Mesendoderm (in vitro differentiated cells): ENCODE results near the gene KLF7.
A peak's percentile ranks its signal among the peaks of the same experiment; 100 is the strongest.

Source experiments
- DNase-seq: peaks from one replicate; pipeline ENCODE4 v3.0.0; 2013
- H2AK5ac ChIP-seq: 2 replicates; pipeline ENCODE4 v1.6.1; 2013; ENCODE audit warnings: low read length, inconsistent platforms
- H2BK120ac ChIP-seq: 2 replicates; pipeline ENCODE4 v1.6.1; 2013; ENCODE audit warnings: low read depth, mild to moderate bottlenecking, low read length, moderate library complexity, mixed read lengths
- H2BK15ac ChIP-seq: replicated peaks from 2 replicates; pipeline ENCODE4 v1.6.1; 2013; ENCODE audit warnings: low read depth, mild to moderate bottlenecking, moderate library complexity
- H2BK5ac ChIP-seq: 2 replicates; pipeline ENCODE4 v1.6.1; 2013; ENCODE audit warnings: low read length, inconsistent platforms
- H3K18ac ChIP-seq: 2 replicates; pipeline ENCODE4 v1.6.1; 2013; ENCODE audit warnings: mild to moderate bottlenecking, low read length, mixed read lengths
- H3K23ac ChIP-seq: one replicate; pipeline ENCODE4 v1.6.1; 2013; ENCODE audit warnings: low read length
- H3K27ac ChIP-seq: 2 replicates; pipeline ENCODE4 v1.5.1; 2013; ENCODE audit warnings: low read depth, mild to moderate bottlenecking, inconsistent platforms, low read length, moderate library complexity
- H3K27me3 ChIP-seq: 2 replicates; pipeline ENCODE4 v1.6.1; 2013; ENCODE audit warnings: low read length, control low read depth, mild to moderate bottlenecking, inconsistent platforms; ENCODE audit not compliant: insufficient read depth, poor library complexity
- H3K36me3 ChIP-seq: 2 replicates; pipeline ENCODE4 v1.6.1; 2013; ENCODE audit warnings: low read length, inconsistent platforms; ENCODE audit not compliant: control insufficient read depth, insufficient read depth
- H3K4ac ChIP-seq: one replicate; pipeline ENCODE4 v1.6.1; 2013; ENCODE audit warnings: low read depth, mild to moderate bottlenecking, low read length, moderate library complexity
- H3K4me1 ChIP-seq: 2 replicates; pipeline ENCODE4 v1.6.1; 2013; ENCODE audit warnings: low read depth, low read length, inconsistent platforms; ENCODE audit not compliant: control insufficient read depth
- H3K4me2 ChIP-seq: 2 replicates; pipeline ENCODE4 v1.6.1; 2013; ENCODE audit warnings: low read length
- H3K4me3 ChIP-seq: 2 replicates; pipeline ENCODE4 v1.5.1; 2013; ENCODE audit warnings: mild to moderate bottlenecking, low read length
- H3K56ac ChIP-seq: one replicate; pipeline ENCODE4 v1.6.1; 2013; ENCODE audit warnings: low read length
- H3K79me1 ChIP-seq: 2 replicates; pipeline ENCODE4 v1.6.1; 2013; ENCODE audit warnings: low read length, inconsistent platforms
- H3K79me2 ChIP-seq: 2 replicates; pipeline ENCODE4 v1.6.1; 2013; ENCODE audit warnings: mild to moderate bottlenecking, low read length; ENCODE audit not compliant: control insufficient read depth, insufficient read depth
- H3K9ac ChIP-seq: 2 replicates; pipeline ENCODE4 v1.6.1; 2013; ENCODE audit warnings: low read length, inconsistent platforms
- H4K5ac ChIP-seq: one replicate; pipeline ENCODE4 v1.6.1; 2013; ENCODE audit warnings: low read length
- H4K8ac ChIP-seq: one replicate; pipeline ENCODE4 v1.6.1; 2013; ENCODE audit warnings: low read depth, mild to moderate bottlenecking, control low read depth, low read length, moderate library complexity
- WGBS: extraction: QIAGEN DNeasy Blood & Tissue Kit; methylation state at CpG from one replicate; pipeline ENCODE4 v1.1.7; 2013; ENCODE audit warnings: low lambda C conversion rate, missing lambda C conversion rate; ENCODE audit not compliant: insufficient coverage; ENCODE audit errors: extremely low coverage; 5-methylcytosine and 5-hydroxymethylcytosine counted together

The KLF7 gene

DNA sequence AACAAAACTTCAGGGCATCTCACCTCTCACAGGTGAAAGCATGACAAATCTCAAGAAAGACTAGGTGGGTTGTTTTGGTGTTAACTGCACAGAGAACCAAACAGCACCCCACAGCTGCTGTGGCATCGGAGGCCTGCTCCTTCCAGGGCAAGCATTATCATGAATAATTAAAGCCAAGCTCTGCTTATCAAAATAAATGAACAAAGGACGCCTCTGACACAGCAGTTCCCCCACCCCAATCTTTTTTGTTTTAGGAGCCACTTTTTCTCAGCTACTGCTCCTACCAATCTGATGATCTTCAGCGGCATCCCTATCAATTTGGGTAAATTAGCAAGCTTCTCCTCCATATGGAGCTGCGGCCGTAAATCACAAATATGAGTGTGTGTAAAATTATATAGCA, 58.6 kb downstream of the KLF7 start:
- Histone ChIP-seq H2BK5ac (no peak overlapping the region), H3K4me2 (no peak overlapping the region), H4K5ac (no peak overlapping the region), H3K36me3 (peaks cover 9% of the 10 kb centered on the region), H3K27ac (no peak overlapping the region), H3K79me1 (peaks cover 35% of the 10 kb centered on the region), H2BK15ac (no peak overlapping the region), H3K4me3 (no peak overlapping the region), H3K56ac (no peak overlapping the region), H3K4ac (no peak overlapping the region), H3K9ac (no peak overlapping the region), H3K23ac (no peak overlapping the region), H3K4me1 (no peaks in the 10 kb centered on the region), H2BK120ac (no peak overlapping the region), H3K79me2 (peaks cover 38% of the 10 kb centered on the region), H3K18ac (no peak overlapping the region), H3K27me3 (no peaks in the 10 kb centered on the region), H2AK5ac (no peak overlapping the region), H4K8ac (no peak overlapping the region)
- DNase-seq = no peak
- no CpG with 5 or more reads among the region's 5 CpGs for WGBS

DNA sequence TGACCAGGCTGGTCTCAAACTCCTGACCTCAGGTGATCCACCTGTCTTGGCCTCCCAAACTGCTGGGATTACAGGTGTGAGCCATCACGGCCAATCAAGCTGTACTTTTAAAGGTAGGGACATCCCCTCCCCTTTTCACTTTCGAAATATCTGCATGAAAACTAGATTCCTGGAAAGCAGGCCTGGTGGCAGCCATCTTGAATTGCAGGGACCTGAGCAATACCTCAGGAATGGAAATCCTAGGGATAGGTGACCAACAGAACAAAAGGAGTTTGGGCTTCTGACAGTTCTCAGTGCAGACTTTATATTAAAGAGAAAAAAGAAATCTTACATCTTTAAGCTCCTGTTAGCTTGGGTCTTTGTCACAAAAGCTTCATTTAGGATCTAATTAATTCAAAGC, 62.6 kb downstream of the KLF7 start:
- Histone ChIP-seq H3K4me3 (no peak overlapping the region), H3K79me1 (peaks cover 26% of the 10 kb centered on the region), H3K23ac (no peak overlapping the region), H3K18ac (no peak overlapping the region), H3K79me2 (peaks cover 31% of the 10 kb centered on the region), H3K9ac (no peak overlapping the region), H3K4me2 (no peak overlapping the region), H3K36me3 (peaks cover 9% of the 10 kb centered on the region), H4K8ac (no peak overlapping the region), H3K27ac (no peak overlapping the region), H3K27me3 (no peaks in the 10 kb centered on the region), H3K4me1 (no peaks in the 10 kb centered on the region), H3K56ac (no peak overlapping the region), H4K5ac (no peak overlapping the region), H2BK5ac (no peak overlapping the region), H2AK5ac (no peak overlapping the region), H2BK15ac (no peak overlapping the region), H3K4ac (no peak overlapping the region), H2BK120ac (no peak overlapping the region)
- DNase-seq = peak; percentile 79
- WGBS = no CpG with 5 or more reads among the region's 2 CpGs

DNA sequence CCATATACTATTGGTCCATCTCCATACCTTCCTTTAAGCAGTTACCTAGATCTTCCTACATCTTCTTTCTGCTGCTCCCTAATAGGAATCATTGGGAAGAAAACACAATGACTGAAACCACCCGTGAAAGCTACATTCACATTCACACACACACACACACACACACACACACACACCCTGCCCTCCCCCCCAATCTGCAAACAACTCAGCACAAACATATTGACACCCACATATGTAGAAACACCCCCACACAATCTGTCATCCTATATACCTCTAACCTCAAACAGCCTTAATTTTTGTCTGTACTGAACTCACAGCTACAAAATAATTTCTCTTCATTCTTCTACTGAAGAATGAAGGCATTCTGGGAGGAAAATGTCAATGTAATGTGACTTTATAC, 63.8 kb downstream of the KLF7 start:
- no peak overlapping the region for H3K27ac ChIP-seq
- H4K5ac ChIP-seq = no peak overlapping the region
- H2BK15ac ChIP-seq = no peak overlapping the region
- no peak overlapping the region for H2BK5ac ChIP-seq
- H4K8ac ChIP-seq = no peak overlapping the region
- no peak overlapping the region for H3K4me3 ChIP-seq
- peaks cover 27% of the 10 kb centered on the region for H3K79me2 ChIP-seq
- H3K27me3 ChIP-seq = no peaks in the 10 kb centered on the region
- H3K4ac ChIP-seq = no peak overlapping the region
- H3K9ac ChIP-seq = no peak overlapping the region
- H3K18ac ChIP-seq = no peak overlapping the region
- H3K79me1 ChIP-seq = peaks cover 23% of the 10 kb centered on the region
- H3K23ac ChIP-seq = no peak overlapping the region
- H3K4me1 ChIP-seq = no peaks in the 10 kb centered on the region
- H2BK120ac ChIP-seq = no peak overlapping the region
- H3K4me2 ChIP-seq = no peak overlapping the region
- no CpG with 5 or more reads among the region's 1 CpG for WGBS
- no peak overlapping the region for H2AK5ac ChIP-seq
- no peak overlapping the region for H3K56ac ChIP-seq
- peaks cover 9% of the 10 kb centered on the region for H3K36me3 ChIP-seq
- DNase-seq = no peak

DNA sequence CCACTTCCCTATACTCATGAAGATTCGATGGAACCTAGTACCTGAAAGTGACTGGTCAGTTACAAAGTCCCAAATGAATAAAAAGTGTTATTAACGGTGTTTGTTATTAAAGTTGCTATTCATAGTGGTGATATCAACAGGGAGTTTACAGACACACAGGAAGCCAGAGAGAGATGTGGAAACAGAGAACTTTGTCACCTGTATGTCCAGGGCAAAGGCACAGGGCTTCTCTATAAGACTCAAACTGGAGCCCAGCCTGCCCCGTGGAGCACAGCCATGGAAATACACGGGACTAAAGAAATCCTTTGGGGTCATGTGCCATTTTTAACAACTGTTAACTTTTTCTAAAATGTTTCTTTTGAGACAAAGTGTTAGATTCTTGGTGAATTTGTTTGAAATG, 68.5 kb downstream of the KLF7 start:
- Histone ChIP-seq H3K56ac (no peak overlapping the region), H3K4me1 (peaks cover 6% of the 10 kb centered on the region), H3K79me1 (peaks cover 18% of the 10 kb centered on the region), H3K79me2 (peaks cover 28% of the 10 kb centered on the region), H3K9ac (no peak overlapping the region), H3K18ac (no peak overlapping the region), H2BK5ac (no peak overlapping the region), H4K5ac (no peak overlapping the region), H2BK15ac (no peak overlapping the region), H4K8ac (no peak overlapping the region), H3K23ac (no peak overlapping the region), H3K4ac (no peak overlapping the region), H3K27ac (no peak overlapping the region), H3K27me3 (no peaks in the 10 kb centered on the region), H2AK5ac (no peak overlapping the region), H3K4me2 (no peak overlapping the region), H2BK120ac (no peak overlapping the region), H3K36me3 (no peaks in the 10 kb centered on the region), H3K4me3 (no peak overlapping the region)
- no CpG with 5 or more reads among the region's 4 CpGs for WGBS
- DNase-seq = no peak

DNA sequence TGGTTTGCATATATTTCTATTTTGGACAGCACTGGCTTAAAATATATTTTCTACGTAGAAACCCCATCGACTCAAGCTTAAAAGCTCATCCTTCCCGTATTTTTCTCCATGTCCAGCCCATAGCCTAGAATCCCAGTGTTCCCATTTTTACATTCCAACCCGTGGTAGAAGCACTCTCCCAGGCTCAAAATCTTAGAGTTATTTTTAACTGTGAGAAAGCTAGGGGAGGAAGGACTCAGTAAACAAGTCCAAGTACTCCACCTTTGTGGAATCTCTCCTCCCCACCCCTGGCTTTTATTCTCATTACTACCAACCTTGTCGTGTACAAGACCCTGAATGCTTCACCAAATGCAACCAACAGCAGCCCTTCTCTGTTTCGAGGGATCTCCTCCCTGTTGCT, 69.8 kb downstream of the KLF7 start:
- DNase-seq = no peak
- H3K23ac ChIP-seq = no peak overlapping the region
- no peak overlapping the region for H2AK5ac ChIP-seq
- WGBS = no CpG with 5 or more reads among the region's 6 CpGs
- H3K4me3 ChIP-seq = no peak overlapping the region
- no peaks in the 10 kb centered on the region for H3K36me3 ChIP-seq
- no peak overlapping the region for H3K27ac ChIP-seq
- no peak overlapping the region for H2BK15ac ChIP-seq
- no peak overlapping the region for H2BK120ac ChIP-seq
- H3K9ac ChIP-seq = no peak overlapping the region
- H4K8ac ChIP-seq = no peak overlapping the region
- peaks cover 12% of the 10 kb centered on the region for H3K79me1 ChIP-seq
- peak overlapping the region; percentile 2 for H3K56ac ChIP-seq
- H2BK5ac ChIP-seq = no peak overlapping the region
- peak overlapping the region; percentile 60 for H3K18ac ChIP-seq
- no peak overlapping the region for H3K4me2 ChIP-seq
- no peaks in the 10 kb centered on the region for H3K27me3 ChIP-seq
- peak overlapping the region; percentile 12 for H4K5ac ChIP-seq
- H3K4me1 ChIP-seq = peaks cover 6% of the 10 kb centered on the region
- peaks cover 25% of the 10 kb centered on the region for H3K79me2 ChIP-seq
- H3K4ac ChIP-seq = no peak overlapping the region

DNA sequence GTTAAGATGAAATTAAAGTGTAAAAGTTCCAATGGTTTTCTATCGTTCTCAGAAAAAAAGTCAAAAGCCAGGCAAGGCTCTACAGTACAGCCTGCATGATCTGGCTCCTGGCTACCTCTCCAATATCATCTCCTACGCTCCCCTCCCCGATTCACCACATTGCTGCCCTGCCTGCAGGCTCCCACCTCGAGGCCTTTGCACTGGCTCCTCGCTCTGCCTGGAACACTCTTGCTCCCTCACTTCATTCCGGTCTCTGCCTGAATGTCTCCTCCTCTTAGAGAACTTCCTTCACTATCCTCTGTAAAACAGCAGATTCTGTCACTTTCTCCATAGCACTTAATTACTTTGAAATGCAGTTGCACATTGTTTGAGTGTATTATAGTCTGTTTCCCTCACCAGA, 72.5 kb downstream of the KLF7 start:
- no peak for DNase-seq

More for the DNA sequence above, 72.5 kb downstream of the KLF7 start:
- Histone ChIP-seq H2BK5ac (no peak overlapping the region), H4K8ac (no peak overlapping the region), H2AK5ac (no peak overlapping the region), H3K4me1 (peaks cover 10% of the 10 kb centered on the region), H3K4ac (no peak overlapping the region), H3K4me3 (no peak overlapping the region), H3K23ac (no peak overlapping the region), H3K18ac (no peak overlapping the region), H3K27me3 (no peaks in the 10 kb centered on the region), H4K5ac (no peak overlapping the region), H2BK15ac (no peak overlapping the region), H3K79me2 (peaks cover 22% of the 10 kb centered on the region), H3K56ac (peak overlapping the region; percentile 65), H2BK120ac (no peak overlapping the region), H3K4me2 (no peak overlapping the region), H3K36me3 (no peaks in the 10 kb centered on the region), H3K9ac (peak overlapping the region; percentile 33), H3K27ac (peak overlapping the region; percentile 17), H3K79me1 (peaks cover 15% of the 10 kb centered on the region)
- WGBS = no CpG with 5 or more reads among the region's 6 CpGs
